A673 (cell line): Measurements from ENCODE around the gene TIMM29. TPM values are rescaled to one million over a fixed set of nuclear protein-coding genes. Genes with fewer than 3 reads are reported as not detected.

ENCODE experiments used
- BruUV-seq: library from RNA; stranded (reverse); fragments of 400-500 nt; replicated peaks from 2 replicates; lab custom pipeline; 2021; lab: Mats Ljungman, UMichigan
- CTCF ChIA-PET: fragments of 300-600 bp; sonication (Branson Sonifier 250); formaldehyde crosslinking; loops from one replicate; lab custom pipeline; 2022; ENCODE audit warnings: antibody characterized with exemption; lab: Charles Lee
- POLR2A ChIA-PET: fragments of 300-600 bp; sonication (Branson Sonifier 250); formaldehyde crosslinking; loops from one replicate; lab custom pipeline; 2022; ENCODE audit warnings: antibody characterized with exemption; ENCODE audit not compliant: low non-redundant PET; lab: Charles Lee
- DNase-seq: peaks from one replicate; pipeline ENCODE4 v3.0.0-alpha.2; 2015; ENCODE audit warnings: low spot score
- H3K27ac ChIP-seq: fragments of 200-600 bp; sonication (generic); 2 replicates; pipeline ENCODE4 v1.5.1; 2016; ENCODE audit warnings: mixed run types, low read depth, mild to moderate bottlenecking, mixed read lengths, antibody characterized with exemption, low read length; ENCODE audit not compliant: poor library complexity, severe bottlenecking
- H3K27me3 ChIP-seq: fragments of 200-600 bp; sonication (generic); replicated peaks from 2 replicates; pipeline ENCODE4 v1.6.1; 2017; ENCODE audit warnings: mixed run types, low read depth, mild to moderate bottlenecking, mixed read lengths, antibody characterized with exemption, low read length; ENCODE audit not compliant: insufficient read depth, poor library complexity
- H3K36me3 ChIP-seq: fragments of 200-600 bp; sonication (generic); 2 replicates; pipeline ENCODE4 v1.6.1; 2016; ENCODE audit warnings: mixed run types, mild to moderate bottlenecking, mixed read lengths, antibody characterized with exemption, low read length; ENCODE audit not compliant: insufficient read depth, poor library complexity, severe bottlenecking
- H3K4me1 ChIP-seq: fragments of 200-600 bp; sonication (generic); 2 replicates; pipeline ENCODE4 v1.6.1; 2017; ENCODE audit warnings: mixed run types, mild to moderate bottlenecking, mixed read lengths, antibody characterized with exemption, low read length; ENCODE audit not compliant: insufficient read depth, poor library complexity, severe bottlenecking
- H3K4me3 ChIP-seq: fragments of 200-600 bp; sonication (generic); 2 replicates; pipeline ENCODE4 v1.5.1; 2016; ENCODE audit warnings: low read depth, mixed run types, mild to moderate bottlenecking, mixed read lengths, low read length; ENCODE audit not compliant: poor library complexity, severe bottlenecking
- H3K9me3 ChIP-seq: fragments of 200-600 bp; sonication (generic); 2 replicates; pipeline ENCODE4 v1.6.1; 2016; ENCODE audit warnings: mixed run types, low read depth, mild to moderate bottlenecking, mixed read lengths, antibody characterized with exemption, low read length; ENCODE audit not compliant: poor library complexity, severe bottlenecking
- CTCF ChIP-seq: fragments of 300-800, 200-600 bp; sonication (generic); conservative IDR thresholded peaks from 2 replicates; pipeline ENCODE4 v1.5.1; 2017; ENCODE audit warnings: low read depth, mild to moderate bottlenecking, antibody characterized with exemption, low read length, moderate library complexity, mixed read lengths
- EZH2 ChIP-seq: fragments of 200-600 bp; sonication (generic); IDR thresholded peaks from 2 replicates; pipeline ENCODE4 v1.6.1; 2017; ENCODE audit warnings: borderline replicate concordance, low read depth, mild to moderate bottlenecking, mixed read lengths, antibody characterized with exemption, low read length; ENCODE audit not compliant: poor library complexity, severe bottlenecking
- intact Hi-C: fragments of 100-400 bp; cut with micrococcal nuclease; formaldehyde crosslinking; loops from one replicate; pipeline ENCODE4 v1.10.0; 2022; ENCODE audit not compliant: unreplicated experiment
- total RNA-seq: library from RNA; stranded (reverse); gene quantifications from 2 replicates; pipeline ENCODE4 v1.2.3, GENCODE V29; 2021

The TIMM29 gene
- total RNA-seq, 1 experiment from 2014 or later, result 30.0 TPM

GRCh38 chr19:10884274-10884673, 44.3 kb upstream of the TIMM29 start:
- Histone ChIP-seq H3K27ac (no peak overlapping the region), H3K9me3 (no peaks in the 10 kb centered on the region), H3K36me3 (no peaks in the 10 kb centered on the region), H3K4me1 (peaks cover 56% of the 10 kb centered on the region), H3K4me3 (no peak overlapping the region), H3K27me3 (no peaks in the 10 kb centered on the region)
- CTCF ChIA-PET, result no interaction called here
- BruUV-seq, result no TSS peak
- POLR2A ChIA-PET, result no interaction called here
- intact Hi-C loops, result no loop called here
- no peak for TF ChIP-seq CTCF
- no peak for TF ChIP-seq EZH2
- no peak for DNase-seq

GRCh38 chr19:10885201-10886169, 43.1 kb upstream of the TIMM29 start:
- no peak overlapping the region for H3K4me3 ChIP-seq
- H3K9me3 ChIP-seq, result no peaks in the 10 kb centered on the region
- no TSS peak for BruUV-seq
- intact Hi-C loops, result no loop called here
- TF ChIP-seq EZH2 (no peak), CTCF (no peak)
- ChIA-PET CTCF (interaction anchor here (0.7 kb wide), 1 partner anchor 12 kb away, joined by 7 read pairs; no protein-coding TSS in a partner anchor), POLR2A (no interaction called here)
- peaks cover 56% of the 10 kb centered on the region for H3K4me1 ChIP-seq
- H3K27me3 ChIP-seq, result no peaks in the 10 kb centered on the region
- peak; percentile 63 for DNase-seq
- no peaks in the 10 kb centered on the region for H3K36me3 ChIP-seq
- peak overlapping the region; percentile 29 for H3K27ac ChIP-seq

GRCh38 chr19:10887616-10888367, 40.8 kb upstream of the TIMM29 start:
- no TSS peak for BruUV-seq
- no peak for TF ChIP-seq CTCF
- no peak for TF ChIP-seq EZH2
- POLR2A ChIA-PET, result no interaction called here
- no peak for DNase-seq
- intact Hi-C loops, result no loop called here
- no peaks in the 10 kb centered on the region for H3K9me3 ChIP-seq
- peaks cover 44% of the 10 kb centered on the region for H3K4me1 ChIP-seq
- no peak overlapping the region for H3K4me3 ChIP-seq
- CTCF ChIA-PET, result interaction anchor here (0.8 to 1.8 kb wide), 3 partner anchors 15 to 49 kb away, joined by 4 to 9 read pairs (median 6); partner anchors contain the start of gene CARM1
- H3K27me3 ChIP-seq, result no peaks in the 10 kb centered on the region
- H3K36me3 ChIP-seq, result no peaks in the 10 kb centered on the region
- peak overlapping the region; percentile 76 for H3K27ac ChIP-seq
